ENCODE data around the gene REM2. TPM values are rescaled to one million over a fixed set of nuclear protein-coding genes. Genes with fewer than 3 reads are reported as not detected.

REM2 gene, protein sequence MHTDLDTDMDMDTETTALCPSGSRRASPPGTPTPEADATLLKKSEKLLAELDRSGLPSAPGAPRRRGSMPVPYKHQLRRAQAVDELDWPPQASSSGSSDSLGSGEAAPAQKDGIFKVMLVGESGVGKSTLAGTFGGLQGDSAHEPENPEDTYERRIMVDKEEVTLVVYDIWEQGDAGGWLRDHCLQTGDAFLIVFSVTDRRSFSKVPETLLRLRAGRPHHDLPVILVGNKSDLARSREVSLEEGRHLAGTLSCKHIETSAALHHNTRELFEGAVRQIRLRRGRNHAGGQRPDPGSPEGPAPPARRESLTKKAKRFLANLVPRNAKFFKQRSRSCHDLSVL
- total RNA-seq, result under 0.01 TPM in 1 of 2 replicates, not detected in the other

DNA sequence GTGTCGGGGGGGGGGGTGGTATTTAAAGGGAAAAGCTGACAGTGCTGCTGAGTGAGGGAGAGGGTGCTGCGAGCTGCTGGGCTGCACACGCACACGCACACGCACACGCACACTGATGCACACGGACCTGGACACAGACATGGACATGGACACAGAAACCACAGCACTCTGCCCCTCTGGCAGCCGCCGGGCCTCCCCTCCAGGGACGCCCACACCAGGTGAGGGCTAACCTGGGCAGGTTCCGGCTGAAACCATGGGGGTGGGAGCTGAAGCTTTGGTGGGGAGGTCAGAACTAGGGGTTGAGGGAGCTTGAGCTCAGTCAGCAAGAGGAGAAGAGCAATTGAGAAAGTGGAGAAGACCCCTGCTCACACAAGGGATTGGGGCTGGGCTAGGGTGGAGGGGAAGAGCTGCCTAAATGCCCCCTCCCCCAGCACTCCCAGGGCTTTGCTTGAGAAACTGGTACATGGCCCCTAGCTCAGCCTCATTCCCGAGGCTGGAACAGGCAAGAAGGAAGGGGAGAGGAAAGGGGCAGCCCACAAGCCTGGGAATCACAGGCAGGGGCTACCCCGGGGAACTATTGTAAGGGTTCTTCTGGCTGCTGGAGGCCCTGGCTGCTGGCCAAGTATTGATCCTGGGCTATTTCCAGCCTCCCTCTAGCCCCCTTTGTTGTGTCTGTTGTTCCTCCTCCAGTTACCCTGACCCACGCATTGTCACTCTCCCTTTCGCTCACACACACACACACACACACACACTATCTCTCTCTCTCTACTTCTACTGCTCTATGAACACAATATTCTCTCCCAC lies at the start of gene REM2:
Gene REM2, plus strand, starts transcription at position 50 of the 804 bp plus-strand sequence. Its CDS starts 66 bp downstream, at position 116.

DNA sequence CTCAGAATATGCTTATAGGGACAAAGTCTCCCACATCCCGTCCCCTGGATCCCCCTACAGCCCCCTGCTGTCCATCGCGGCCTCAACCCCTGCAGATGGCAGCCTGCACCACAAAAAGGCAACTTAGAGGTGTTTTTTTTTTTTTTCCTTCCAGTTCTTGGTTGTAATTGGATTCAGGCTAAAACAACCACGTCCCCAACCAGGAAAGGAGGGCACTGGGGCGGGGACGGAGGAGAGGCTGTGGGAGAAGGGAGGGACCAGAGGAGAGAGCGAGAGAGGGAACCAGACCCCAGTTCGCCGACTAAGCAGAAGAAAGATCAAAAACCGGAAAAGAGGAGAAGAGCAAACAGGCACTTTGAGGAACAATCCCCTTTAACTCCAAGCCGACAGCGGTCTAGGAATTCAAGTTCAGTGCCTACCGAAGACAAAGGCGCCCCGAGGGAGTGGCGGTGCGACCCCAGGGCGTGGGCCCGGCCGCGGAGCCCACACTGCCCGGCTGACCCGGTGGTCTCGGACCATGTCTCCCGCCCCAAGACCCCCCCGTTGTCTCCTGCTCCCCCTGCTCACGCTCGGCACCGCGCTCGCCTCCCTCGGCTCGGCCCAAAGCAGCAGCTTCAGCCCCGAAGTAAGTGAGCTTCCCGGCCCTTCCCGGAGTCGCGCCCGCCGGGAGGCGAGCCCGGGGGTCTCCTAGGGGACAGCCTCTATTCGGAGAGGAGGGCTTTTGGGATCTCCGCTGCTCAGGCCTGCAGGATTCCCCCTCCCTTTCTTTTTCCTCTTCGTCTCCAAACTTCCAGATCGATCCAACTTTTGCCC lies 46.5 kb upstream of the REM2 start, which contains the start of gene MMP14:
Gene MMP14, plus strand, starts transcription at position 285 of the 813 bp plus-strand sequence. Its CDS starts 233 bp downstream, at position 518.

DNA sequence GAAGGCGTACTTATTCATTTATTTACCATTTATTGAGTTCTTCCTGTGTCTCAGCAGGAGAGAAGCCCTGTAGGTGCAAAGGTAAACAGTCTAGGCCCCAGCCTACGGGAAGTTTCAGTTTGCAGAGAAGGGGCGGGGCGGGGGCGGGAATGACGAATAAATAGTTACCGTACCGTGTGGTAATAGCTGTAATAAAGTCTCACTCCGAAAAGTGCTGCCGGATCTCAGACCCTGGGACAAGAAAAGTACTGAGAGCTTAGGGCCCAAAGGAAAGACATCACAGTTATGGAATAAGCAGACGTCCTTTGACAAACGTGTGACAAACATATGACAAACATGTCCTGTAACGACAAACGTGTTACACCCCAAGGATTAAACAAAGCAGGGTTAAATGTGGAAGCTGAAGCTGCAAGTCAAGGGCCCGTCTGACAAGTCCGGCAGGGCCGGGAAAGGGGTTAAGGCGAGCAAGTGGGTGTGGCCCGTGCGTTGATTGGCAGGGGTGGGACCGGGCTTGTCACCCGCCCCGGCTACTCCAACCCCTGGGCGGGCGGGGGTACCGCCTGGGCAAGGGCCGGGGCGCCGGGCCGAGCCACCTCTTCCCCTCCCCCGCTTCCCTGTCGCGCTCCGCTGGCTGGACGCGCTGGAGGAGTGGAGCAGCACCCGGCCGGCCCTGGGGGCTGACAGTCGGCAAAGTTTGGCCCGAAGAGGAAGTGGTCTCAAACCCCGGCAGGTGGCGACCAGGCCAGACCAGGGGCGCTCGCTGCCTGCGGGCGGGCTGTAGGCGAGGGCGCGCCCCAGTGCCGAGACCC lies 11.6 kb upstream of the REM2 start, which contains the start of gene LRP10:
Gene LRP10, plus strand, starts transcription at position 517 of the 809 bp plus-strand sequence. CDS start 564 bp downstream, outside the sequence.

DNA sequence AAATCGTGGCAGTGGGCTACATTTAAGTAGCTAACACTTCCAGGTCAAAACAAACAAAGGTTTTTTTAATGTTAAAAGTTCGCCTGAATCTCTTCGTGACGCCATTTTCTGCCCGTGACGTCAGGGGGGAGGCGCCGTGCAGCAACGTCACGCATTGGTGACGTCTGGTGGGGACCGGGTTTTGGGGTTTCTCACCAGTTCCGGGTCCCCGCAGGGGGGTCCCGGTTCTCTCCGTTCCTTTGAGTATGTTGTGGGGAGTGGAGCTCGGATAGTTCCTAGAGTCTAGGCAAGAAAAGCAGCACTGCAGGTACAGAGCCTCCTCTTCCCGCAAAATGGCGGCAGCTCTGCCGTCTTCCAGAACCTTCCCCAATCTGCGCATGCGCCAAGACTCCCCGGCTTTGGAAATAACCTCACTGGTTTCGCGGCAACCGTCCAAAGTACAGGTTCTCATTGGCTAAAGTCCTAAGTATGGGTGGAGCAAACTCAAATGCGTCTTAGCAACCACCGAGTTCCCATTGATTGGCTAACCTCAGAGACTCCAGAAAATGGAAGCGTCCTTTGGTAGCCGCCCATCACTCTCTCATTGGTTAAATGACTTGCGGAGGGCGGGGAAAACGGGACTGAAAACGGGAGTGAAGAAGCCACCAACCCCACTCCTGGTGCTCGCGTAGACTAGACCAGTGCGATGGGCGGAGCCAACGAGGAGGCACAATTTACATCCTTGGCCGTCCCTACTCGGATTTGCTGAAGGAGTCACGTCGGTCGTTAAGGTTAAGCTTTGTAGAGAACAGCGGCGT lies 36.0 kb downstream of the REM2 start, which contains the start of gene RBM23:
Gene RBM23, minus strand, starts transcription at position 346 of the 797 bp plus-strand sequence.

DNA sequence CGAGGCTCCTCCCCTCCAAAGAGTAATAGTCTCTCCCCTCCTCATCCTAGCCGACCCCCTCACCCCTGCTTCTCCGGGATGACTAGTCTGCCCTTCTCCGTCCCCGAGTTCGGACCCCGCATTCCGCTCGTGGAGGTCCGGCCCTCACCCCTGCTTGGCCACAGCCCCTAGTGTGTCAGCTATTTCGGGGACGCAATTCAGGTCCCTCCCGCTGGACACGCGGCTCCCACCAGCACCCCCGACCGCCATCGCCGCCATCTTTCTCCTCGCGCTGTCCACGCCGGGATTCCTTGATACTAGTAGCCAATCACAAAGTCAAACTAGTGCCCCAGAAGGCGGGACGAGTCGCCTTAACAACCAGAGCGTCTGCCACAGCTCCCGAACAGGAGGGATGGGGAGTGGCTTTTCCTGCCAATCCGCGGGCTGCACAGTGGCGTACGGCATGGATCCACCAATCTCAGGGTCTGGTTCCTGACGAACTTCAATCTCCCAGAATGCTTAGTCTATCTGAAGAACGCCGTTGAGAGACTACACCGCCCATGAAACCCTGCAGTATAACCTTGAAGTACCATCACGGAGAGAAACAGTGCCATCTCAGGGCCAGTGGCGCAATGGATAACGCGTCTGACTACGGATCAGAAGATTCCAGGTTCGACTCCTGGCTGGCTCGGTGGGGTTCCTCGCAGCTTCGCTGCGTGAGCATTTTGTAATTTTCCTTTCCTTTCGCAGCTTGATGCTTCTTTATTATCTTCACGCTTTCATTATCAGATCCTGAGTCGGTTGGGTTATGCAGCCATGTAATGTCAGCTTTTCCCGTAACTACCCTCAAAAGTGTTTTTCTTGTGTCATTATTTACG lies 46.3 kb downstream of the REM2 start, which contains the start of gene PRMT5:
Gene PRMT5, minus strand, starts transcription at position 273 of the 857 bp plus-strand sequence. Its CDS starts 15 bp downstream, at position 258.

Small RNA genes lying within 50 kb of the gene (small RNA-seq; reads per million reads assigned to genes)
- not detected for gene RF00019

Other genes with a start within 250 kb of the REM2 start
- gene OR6J1, start 238.9 kb upstream of the REM2 start, total RNA-seq, result not detected in 2 replicates
- 60.4 and 72.4 TPM in 2 replicates for gene OXA1L, start 116.5 kb upstream of the REM2 start, total RNA-seq
- gene SLC7A7, start 67.8 kb upstream of the REM2 start, total RNA-seq, result 4.9 and 6.1 TPM in 2 replicates
- 24.6 and 26.2 TPM in 2 replicates for gene MRPL52, start 53.3 kb upstream of the REM2 start, total RNA-seq
- 336 and 393 TPM in 2 replicates for gene MMP14, start 46.6 kb upstream of the REM2 start, total RNA-seq
- 97.4 and 113 TPM in 2 replicates for gene LRP10, start 11.5 kb upstream of the REM2 start, total RNA-seq
- gene RBM23, start 35.9 kb downstream of the REM2 start, total RNA-seq, result 89.1 and 179 TPM in 2 replicates
- gene PRMT5, start 46.2 kb downstream of the REM2 start, total RNA-seq, result 42.9 and 45.8 TPM in 2 replicates
- 36.8 and 54.7 TPM in 2 replicates for gene HAUS4, start 73.9 kb downstream of the REM2 start, total RNA-seq
- 65.6 and 75.0 TPM in 2 replicates for gene AJUBA, start 99.3 kb downstream of the REM2 start, total RNA-seq
- gene C14orf93, start 126.9 kb downstream of the REM2 start, total RNA-seq, result 9.2 and 12.0 TPM in 2 replicates
- 119 and 140 TPM in 2 replicates for gene PSMB5, start 151.7 kb downstream of the REM2 start, total RNA-seq
- gene PSMB11, start 159.0 kb downstream of the REM2 start, total RNA-seq, result not detected in 2 replicates
- gene CDH24, start 174.3 kb downstream of the REM2 start, total RNA-seq, result 4.1 and 4.6 TPM in 2 replicates
- gene ACIN1, start 211.9 kb downstream of the REM2 start, total RNA-seq, result 103 and 105 TPM in 2 replicates
- 44.0 and 45.7 TPM in 2 replicates for gene C14orf119, start 212.3 kb downstream of the REM2 start, total RNA-seq
- gene CIROP, start 221.8 kb downstream of the REM2 start, total RNA-seq, result 0.26 TPM in 1 of 2 replicates, not detected in the other
- 0.13 TPM in 1 of 2 replicates, not detected in the other for gene CEBPE, start 236.0 kb downstream of the REM2 start, total RNA-seq